ENCODE data around the gene ST6GAL1. TPM values are rescaled to one million over a fixed set of nuclear protein-coding genes. Genes with fewer than 3 reads are reported as not detected.
"Not testable (repeated sequence)": the region's sequence is repeated elsewhere in the genome, so short reads cannot be mapped to it uniquely, and the experiment has no call there.

Gene ST6GAL1
- total and polyA plus RNA-seq, 12 donors: 7.2 to 95.0 (median 55.4) TPM

- intact Hi-C loops (cut with DNase I): no loop called here
- Histone ChIP-seq H3K9me3 (replicated peaks in 1 of 3) (no peaks in the 10 kb centered on the region), H3K27me3 (peaks cover 3% of the 10 kb centered on the region), H3K27ac (no peak overlapping the region), H3K4me3 (no peak overlapping the region), H3K4me1 (replicated peaks in 1 of 2) (no peaks in the 10 kb centered on the region), H3K36me3 (replicated peaks in 1 of 2) (no peaks in the 10 kb centered on the region)
- no peak for DNase-seq
- TF ChIP-seq CTCF (IDR thresholded peaks at IDR 0.05) (no peak), POLR2A (IDR thresholded peaks at IDR 0.05) (no peak)
Observed at GRCh38 chr3:186890911-186891310, 39.4 kb upstream of the ST6GAL1 start.

GRCh38 chr3:186893071-186893470 lies 37.3 kb upstream of the ST6GAL1 start:
- H3K27ac ChIP-seq; H3K36me3 ChIP-seq (replicated peaks in 1 of 2); DNase-seq; H3K4me3 ChIP-seq; H3K4me1 ChIP-seq (replicated peaks in 1 of 2); intact Hi-C loops (cut with DNase I); H3K27me3 ChIP-seq; H3K9me3 ChIP-seq (replicated peaks in 1 of 3): not testable (repeated sequence)
- 40% methylated on average over 1 of the region's 2 CpGs; no CpG with 5 or more reads in 3 of the 4 donors for WGBS, 4 donors

- Histone ChIP-seq H3K36me3 (replicated peaks in 1 of 2) (no peaks in the 10 kb centered on the region), H3K4me1 (replicated peaks in 1 of 2) (no peaks in the 10 kb centered on the region), H3K4me3 (no peak overlapping the region), H3K27ac (no peak overlapping the region), H3K27me3 (peaks cover 3% of the 10 kb centered on the region), H3K9me3 (replicated peaks in 1 of 3) (no peaks in the 10 kb centered on the region)
- intact Hi-C loops (cut with DNase I): no loop called here
- no peak for DNase-seq
- no peak for TF ChIP-seq POLR2A (IDR thresholded peaks at IDR 0.05)
- TF ChIP-seq CTCF (IDR thresholded peaks at IDR 0.05): no peak
- 86 to 92% (median 87%) methylated on average over 5 of the region's 5 CpGs for WGBS, 4 donors
Observed at GRCh38 chr3:186895406-186895805, 34.9 kb upstream of the ST6GAL1 start.

- no peak for DNase-seq
- no peaks in the 10 kb centered on the region for H3K4me1 ChIP-seq (replicated peaks in 1 of 2)
- no peaks in the 10 kb centered on the region for H3K36me3 ChIP-seq (replicated peaks in 1 of 2)
- intact Hi-C loops (cut with DNase I): no loop called here
- no peak overlapping the region for H3K27ac ChIP-seq
- H3K9me3 ChIP-seq (replicated peaks in 1 of 3): no peaks in the 10 kb centered on the region
- TF ChIP-seq CTCF (IDR thresholded peaks at IDR 0.05): no peak
- no peak for TF ChIP-seq POLR2A (IDR thresholded peaks at IDR 0.05)
- no peak overlapping the region for H3K4me3 ChIP-seq
- 76 to 89% (median 87%) methylated on average over 4 of the region's 4 CpGs for WGBS, 4 donors
- peaks cover 2% of the 10 kb centered on the region for H3K27me3 ChIP-seq
Observed at GRCh38 chr3:186896006-186896405, 34.3 kb upstream of the ST6GAL1 start.

GRCh38 chr3:186896875-186897274 lies 33.5 kb upstream of the ST6GAL1 start:
- TF ChIP-seq CTCF (IDR thresholded peaks at IDR 0.05) (no peak), POLR2A (IDR thresholded peaks at IDR 0.05) (no peak)
- 68 to 85% (median 70%) methylated on average over 4 of the region's 4 CpGs for WGBS, 4 donors
- no peak overlapping the region for H3K4me3 ChIP-seq
- H3K4me1 ChIP-seq (replicated peaks in 1 of 2): no peaks in the 10 kb centered on the region
- no peaks in the 10 kb centered on the region for H3K36me3 ChIP-seq (replicated peaks in 1 of 2)
- intact Hi-C loops (cut with DNase I): no loop called here
- H3K27me3 ChIP-seq: no peaks in the 10 kb centered on the region
- no peak for DNase-seq
- no peak overlapping the region for H3K27ac ChIP-seq
- H3K9me3 ChIP-seq (replicated peaks in 1 of 3): no peaks in the 10 kb centered on the region
